GM18870 (cell line): ENCODE results near the gene HOXC13.

Experiments used
- ATAC-seq: cut with Tn5 transposase; IDR thresholded peaks from one replicate; pipeline ENCODE4 v1.9.1; 2021; ENCODE audit warnings: moderate library complexity; ENCODE audit not compliant: unreplicated experiment

Gene HOXC13

DNA sequence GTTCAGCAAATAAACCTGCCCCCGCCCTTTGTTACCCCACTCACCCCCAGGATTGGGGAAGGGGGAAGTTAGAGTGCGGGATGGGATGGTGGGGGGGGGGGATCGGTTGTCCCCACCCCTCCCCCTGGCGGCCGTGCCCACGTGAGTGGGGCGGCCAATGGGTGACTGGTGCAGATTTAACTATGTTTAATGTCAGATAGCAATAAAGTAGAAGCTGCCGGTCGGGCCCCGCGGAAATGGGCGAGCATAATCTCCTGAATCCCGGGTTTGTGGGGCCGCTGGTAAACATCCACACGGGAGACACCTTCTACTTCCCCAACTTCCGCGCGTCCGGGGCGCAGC lies 16.0 kb downstream of the HOXC13 start, which contains the start of gene HOXC12:
Gene HOXC12 (plus strand): TSS at position 210 of the 342 bp plus-strand sequence. CDS start 27 bp downstream, at position 237.
- ATAC-seq = no peak

DNA sequence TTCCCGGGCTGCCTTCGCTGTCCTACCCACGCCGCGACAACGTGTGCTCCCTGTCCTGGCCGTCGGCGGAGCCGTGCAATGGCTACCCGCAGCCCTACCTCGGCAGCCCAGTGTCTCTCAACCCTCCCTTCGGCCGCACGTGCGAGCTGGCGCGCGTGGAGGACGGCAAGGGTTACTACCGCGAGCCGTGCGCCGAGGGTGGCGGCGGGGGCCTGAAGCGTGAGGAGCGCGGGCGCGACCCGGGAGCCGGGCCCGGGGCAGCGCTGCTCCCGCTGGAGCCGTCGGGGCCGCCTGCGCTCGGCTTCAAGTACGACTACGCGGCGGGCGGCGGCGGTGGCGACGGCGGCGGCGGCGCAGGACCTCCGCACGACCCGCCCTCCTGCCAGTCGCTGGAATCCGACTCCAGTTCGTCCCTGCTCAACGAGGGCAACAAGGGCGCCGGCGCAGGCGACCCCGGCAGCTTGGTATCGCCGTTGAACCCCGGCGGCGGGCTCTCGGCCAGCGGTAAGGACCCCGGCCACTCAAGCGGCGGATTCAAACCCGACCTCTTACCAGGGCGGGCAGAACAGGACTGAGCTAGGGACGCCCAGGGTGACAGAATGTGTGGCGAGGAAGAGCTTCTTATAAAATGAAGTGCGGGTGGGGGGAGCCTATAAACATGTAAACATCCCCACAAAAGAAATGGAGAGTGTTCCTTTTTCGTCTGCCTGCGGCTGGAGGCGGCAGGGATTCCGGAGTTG lies 16.6 kb downstream of the HOXC13 start:
- ATAC-seq = no peak

- no peak for ATAC-seq
Observed at GRCh38 chr12:53955776-53956250, 17.2 kb downstream of the HOXC13 start.

DNA sequence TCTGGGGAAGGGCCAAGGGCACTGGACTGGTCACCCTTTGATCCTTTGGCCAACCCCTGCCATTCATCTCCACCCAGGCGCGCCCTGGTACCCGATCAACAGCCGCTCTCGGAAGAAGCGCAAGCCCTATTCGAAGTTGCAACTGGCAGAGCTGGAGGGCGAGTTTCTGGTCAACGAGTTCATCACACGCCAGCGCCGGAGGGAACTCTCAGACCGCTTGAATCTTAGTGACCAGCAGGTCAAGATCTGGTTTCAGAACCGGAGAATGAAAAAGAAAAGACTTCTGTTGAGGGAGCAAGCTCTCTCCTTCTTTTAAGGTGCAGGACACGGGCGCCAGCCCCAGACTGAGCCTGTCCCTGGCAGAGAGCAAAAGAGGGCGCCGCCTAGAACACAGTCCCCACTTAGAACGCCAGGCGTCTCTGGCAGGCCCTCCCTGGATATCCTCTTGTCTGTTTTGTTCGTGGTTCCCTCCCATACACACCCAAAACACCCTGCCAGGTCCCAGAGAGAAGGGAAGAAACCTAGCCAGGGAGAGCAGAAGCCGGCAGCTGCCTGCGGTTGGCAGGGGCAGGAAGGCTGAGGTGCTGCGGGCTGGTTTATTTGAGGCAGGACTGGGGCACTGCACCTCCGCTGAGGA lies 17.7 kb downstream of the HOXC13 start:
- ATAC-seq = no peak

GRCh38 chr12:53956914-53957536 lies 18.4 kb downstream of the HOXC13 start:
- no peak for ATAC-seq

GRCh38 chr12:53958128-53958527 lies 19.5 kb downstream of the HOXC13 start:
- no peak for ATAC-seq

DNA sequence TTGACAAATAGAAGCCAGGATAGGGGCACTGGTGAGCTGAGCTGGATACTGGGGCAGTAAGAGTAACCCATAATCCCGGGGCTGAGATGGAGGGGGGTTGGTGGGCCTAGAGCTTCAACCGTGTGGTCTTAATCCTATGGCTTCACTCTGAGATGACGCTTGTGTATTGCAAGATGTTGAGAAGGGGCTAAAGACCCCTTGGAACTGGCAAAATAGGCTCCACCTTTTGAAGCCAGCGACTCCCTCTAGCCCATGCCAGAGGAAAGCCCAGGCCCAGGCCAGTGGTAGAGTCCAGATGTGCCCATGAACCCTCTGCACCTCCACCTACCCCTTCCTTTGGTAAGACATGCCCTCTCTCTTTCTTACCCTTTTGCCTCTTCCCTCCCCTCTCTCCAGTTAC lies 20.7 kb downstream of the HOXC13 start:
- no peak for ATAC-seq

DNA sequence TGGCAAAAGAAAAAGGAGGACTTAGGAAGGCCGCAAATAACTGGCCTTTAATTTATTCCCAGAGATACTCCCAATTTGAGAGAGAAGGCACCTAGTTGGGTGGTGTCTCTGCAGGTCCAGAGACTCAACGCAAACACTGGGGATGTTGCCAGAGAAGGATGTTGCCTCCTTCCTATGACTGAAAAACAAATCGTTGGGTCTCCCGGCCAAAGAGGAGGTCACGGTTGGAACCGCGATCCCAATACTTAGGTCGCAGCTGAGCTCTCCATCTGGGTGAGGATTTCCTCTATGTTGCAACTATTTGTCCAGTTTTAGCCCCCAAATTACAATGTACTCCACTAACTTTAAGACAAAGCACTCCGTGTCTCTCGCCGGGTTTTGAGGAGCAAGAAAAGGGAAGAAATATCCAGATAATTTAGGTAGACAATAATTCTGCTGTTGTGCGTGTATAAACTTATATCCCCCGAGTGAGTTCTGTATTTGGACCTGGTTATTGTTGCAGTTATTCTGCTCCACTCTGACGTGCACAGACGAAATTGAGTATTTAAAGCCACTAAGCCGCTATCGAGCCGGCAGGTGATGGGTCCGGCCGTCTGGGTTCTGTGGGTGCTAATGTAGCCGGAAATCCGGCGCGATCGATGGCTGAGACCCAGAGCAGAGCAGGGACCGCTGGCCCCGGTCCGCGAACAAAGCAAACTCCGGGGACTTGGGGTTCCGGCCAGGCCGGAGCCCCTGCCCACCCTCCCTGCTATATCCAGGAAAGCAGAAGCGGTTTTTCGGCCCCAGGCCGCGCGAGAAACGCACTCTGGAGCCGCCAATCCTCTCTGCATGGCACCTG lies 21.8 kb downstream of the HOXC13 start:
- ATAC-seq = no peak

DNA sequence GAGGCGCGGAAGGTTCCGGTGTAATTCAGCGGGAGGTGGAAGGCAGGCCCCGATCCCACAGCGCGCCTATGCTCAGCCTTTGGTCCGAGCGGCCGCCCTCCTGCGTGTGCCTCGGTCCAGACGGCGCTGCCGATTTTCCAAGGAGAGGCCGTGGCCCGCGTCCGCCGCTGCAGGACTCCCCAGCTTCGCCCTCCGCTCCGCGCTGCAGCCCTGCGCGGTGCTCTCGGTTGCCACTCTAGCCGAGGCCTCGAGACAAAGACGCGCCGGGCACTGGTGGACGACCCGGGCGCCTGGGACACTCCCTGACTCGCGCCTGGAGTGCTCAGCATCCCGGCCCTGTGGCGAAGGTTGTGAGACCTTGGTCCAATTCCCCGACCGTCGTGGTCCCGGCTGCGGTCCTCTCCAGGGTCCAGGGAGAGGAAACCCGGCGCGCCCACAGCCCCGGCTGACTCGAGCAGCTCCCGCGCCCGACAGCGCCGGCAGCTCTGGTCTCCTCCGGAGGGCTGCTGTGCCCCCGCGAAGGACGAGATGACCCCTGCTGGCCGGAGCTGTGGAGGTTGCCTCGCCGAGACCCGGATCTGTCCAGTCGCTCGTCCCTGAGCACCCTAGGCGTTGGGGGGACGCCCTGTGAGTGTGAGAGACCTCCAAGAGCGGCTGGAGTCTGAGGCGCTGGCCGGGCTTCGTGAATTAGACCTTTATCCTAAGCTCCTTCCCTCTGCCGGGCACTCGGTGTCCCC lies 22.6 kb downstream of the HOXC13 start:
- no peak for ATAC-seq

GRCh38 chr12:53963005-53963404 lies 24.4 kb downstream of the HOXC13 start:
- ATAC-seq = no peak

DNA sequence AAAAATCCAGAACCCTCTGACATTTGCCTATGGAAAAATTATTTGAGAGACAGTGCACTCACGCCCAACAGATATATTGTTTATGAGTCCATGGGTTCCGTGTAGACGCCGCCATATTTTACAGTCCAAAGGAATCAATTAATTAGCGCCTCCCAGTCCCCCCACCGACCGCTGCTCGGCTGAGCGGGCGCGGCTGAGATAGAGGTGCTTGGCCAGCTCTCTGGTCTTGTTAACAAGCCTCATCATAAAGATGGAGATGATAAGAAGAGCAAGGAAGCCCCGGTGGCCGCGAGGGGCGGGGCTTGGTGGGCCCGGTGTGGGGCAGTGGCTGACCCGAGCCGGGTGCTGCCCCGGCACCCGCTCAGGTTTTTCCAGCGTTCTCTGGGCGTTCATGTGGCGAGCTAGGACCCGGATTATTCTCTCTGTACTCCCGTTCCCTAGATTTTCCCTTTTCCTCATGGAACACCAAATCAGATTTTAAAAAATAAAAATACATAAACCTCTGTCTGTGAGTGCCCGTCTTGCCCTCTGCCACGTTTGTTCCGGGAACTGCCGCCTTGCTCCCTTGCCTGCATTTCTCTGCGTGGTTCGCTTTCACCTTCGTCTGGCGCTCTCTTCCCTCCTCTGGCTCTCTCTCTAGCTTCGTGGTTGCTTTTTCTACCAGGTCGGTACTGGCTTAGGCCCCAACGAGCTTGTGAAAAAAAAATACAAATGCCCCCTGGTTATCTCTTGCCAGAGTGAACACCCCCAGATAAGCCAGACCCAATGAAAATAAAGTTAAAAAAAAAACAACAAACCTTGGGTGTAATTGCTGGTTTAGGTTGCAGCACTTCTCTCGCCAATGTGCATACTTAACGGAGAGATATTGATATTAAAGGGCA lies 25.0 kb downstream of the HOXC13 start:
- ATAC-seq = no peak

DNA sequence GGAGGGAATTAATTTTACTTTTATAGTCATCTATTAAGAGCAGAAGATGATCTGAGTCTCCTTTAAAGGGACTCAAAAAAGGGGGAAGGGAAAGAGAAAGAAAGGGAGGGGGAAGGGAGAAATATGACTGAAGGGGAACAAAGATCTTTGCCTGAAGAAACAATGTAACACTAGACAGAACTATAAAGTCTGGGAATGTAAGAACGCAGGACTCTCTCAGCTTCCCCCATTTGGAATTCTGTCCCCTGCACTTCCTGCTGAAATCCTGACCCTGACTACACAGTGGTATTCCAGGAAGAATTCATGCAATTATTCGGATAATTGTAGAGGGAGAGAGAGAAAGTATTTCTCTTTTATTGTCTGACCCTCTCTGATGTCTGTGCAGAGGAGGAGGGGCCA lies 25.7 kb downstream of the HOXC13 start:
- no peak for ATAC-seq

- ATAC-seq = no peak
Observed at GRCh38 chr12:53965281-53966084, 26.9 kb downstream of the HOXC13 start.

GRCh38 chr12:53966085-53966384 lies 27.4 kb downstream of the HOXC13 start:
- ATAC-seq = no peak

GRCh38 chr12:53966385-53967133 lies 27.9 kb downstream of the HOXC13 start:
- no peak for ATAC-seq

- ATAC-seq = no peak
Observed at GRCh38 chr12:53967421-53967925, 28.8 kb downstream of the HOXC13 start.

- no peak for ATAC-seq
Observed at GRCh38 chr12:53968214-53969127, 29.8 kb downstream of the HOXC13 start.
